Hepatocyte (in vitro differentiated cells): ENCODE measurements around the gene RNF121. TPM values are rescaled to one million over a fixed set of nuclear protein-coding genes. Genes with fewer than 3 reads are reported as not detected.

Source experiments
- DNase-seq: peaks from one replicate; pipeline ENCODE4 v3.0.0-alpha.2; 2016; ENCODE audit warnings: low spot score
- H2AFZ ChIP-seq: fragments of 200-600 bp; sonication (generic); 2 replicates; pipeline ENCODE4 v1.6.0; 2016; ENCODE audit warnings: antibody characterized with exemption, mild to moderate bottlenecking
- H3K27ac ChIP-seq: fragments of 200-600 bp; sonication (generic); 2 replicates; pipeline ENCODE4 v1.5.1; 2016; ENCODE audit warnings: mild to moderate bottlenecking
- H3K27me3 ChIP-seq: fragments of 200-600 bp; sonication (generic); 2 replicates; pipeline ENCODE4 v1.6.1; 2016
- H3K36me3 ChIP-seq: fragments of 200-600 bp; sonication (generic); replicated peaks from 2 replicates; pipeline ENCODE4 v1.5.1; 2016; ENCODE audit warnings: low read depth; ENCODE audit not compliant: insufficient read depth
- H3K4me1 ChIP-seq: fragments of 200-600 bp; sonication (generic); 2 replicates; pipeline ENCODE4 v1.5.1; 2016; ENCODE audit warnings: mild to moderate bottlenecking, moderate library complexity; ENCODE audit not compliant: insufficient read depth
- H3K4me2 ChIP-seq: fragments of 200-600 bp; sonication (generic); 2 replicates; pipeline ENCODE4 v1.6.0; 2016
- H3K4me3 ChIP-seq: fragments of 200-600 bp; sonication (generic); 2 replicates; pipeline ENCODE4 v1.5.1; 2016; ENCODE audit warnings: mild to moderate bottlenecking
- H3K79me2 ChIP-seq: fragments of 200-600 bp; sonication (generic); 2 replicates; pipeline ENCODE4 v1.6.0; 2017; ENCODE audit warnings: mild to moderate bottlenecking
- H3K9me2 ChIP-seq: fragments of 200-600 bp; sonication (generic); replicated peaks from 2 replicates; pipeline ENCODE4 v1.6.0; 2017; ENCODE audit warnings: mild to moderate bottlenecking; ENCODE audit not compliant: insufficient read depth
- H3K9me3 ChIP-seq: fragments of 200-600 bp; sonication (generic); 2 replicates; pipeline ENCODE4 v1.5.1; 2016; ENCODE audit warnings: low read depth, mild to moderate bottlenecking
- H4K20me1 ChIP-seq: fragments of 200-600 bp; sonication (generic); 2 replicates; pipeline ENCODE4 v1.6.0; 2016; ENCODE audit warnings: mild to moderate bottlenecking; ENCODE audit not compliant: insufficient read depth, poor library complexity, severe bottlenecking
- CTCF ChIP-seq: fragments of 200-600 bp; sonication (generic); IDR thresholded peaks from 2 replicates; pipeline ENCODE4 v1.5.1; 2016; ENCODE audit warnings: antibody characterized with exemption, mild to moderate bottlenecking; ENCODE audit not compliant: poor library complexity
- EZH2 ChIP-seq: fragments of 200-600 bp; sonication (generic); IDR thresholded peaks from 2 replicates; pipeline ENCODE4 v1.6.1; 2016; ENCODE audit warnings: antibody characterized with exemption, mild to moderate bottlenecking, borderline replicate concordance
- EZH2phosphoT487 ChIP-seq: fragments of 200-600 bp; sonication (generic); IDR thresholded peaks from one replicate; pipeline ENCODE4 v1.6.1; 2018; ENCODE audit warnings: antibody characterized with exemption, mild to moderate bottlenecking, low read depth, moderate library complexity; ENCODE audit not compliant: unreplicated experiment, severe bottlenecking
- WGBS: methylation state at CpG from one replicate; pipeline ENCODE4 v1.1.6; 2016; ENCODE audit warnings: low lambda C conversion rate; ENCODE audit errors: missing lambda C conversion rate; 5-methylcytosine and 5-hydroxymethylcytosine counted together
- polyA plus RNA-seq: library from polyadenylated mRNA; unstranded; fragments of >200 nt; fragmentation: Nextera tagmentation; extraction: Ambion mirVana; gene quantifications from 2 replicates; pipeline ENCODE4 v1.2.1, GENCODE V29; 2016
- total RNA-seq: library from RNA; depleted of rRNA; stranded (reverse); fragments of >200 nt; gene quantifications from 2 replicates; pipeline ENCODE4 v1.2.3, GENCODE V29; 2014

Gene RNF121
- total and polyA plus RNA-seq, 2 experiments from 2014 or later: 26.5 to 29.4 TPM

- TF ChIP-seq CTCF (no peak), EZH2phosphoT487 (no peak), EZH2 (no peak)
- 92% methylated on average over 20 of the region's 20 CpGs for WGBS
- Histone ChIP-seq H2AFZ (no peak overlapping the region), H3K4me3 (no peak overlapping the region), H3K79me2 (no peaks in the 10 kb centered on the region), H3K27ac (no peak overlapping the region), H3K9me3 (no peaks in the 10 kb centered on the region), H3K4me2 (no peak overlapping the region), H3K4me1 (no peaks in the 10 kb centered on the region), H3K36me3 (peaks cover 4% of the 10 kb centered on the region), H4K20me1 (peaks cover 20% of the 10 kb centered on the region), H3K9me2 (no peaks in the 10 kb centered on the region), H3K27me3 (no peaks in the 10 kb centered on the region)
- DNase-seq: no peak
These were observed 76.8 kb downstream of the RNF121 start for GRCh38 chr11:72005347-72006260.

GRCh38 chr11:72006309-72007088 is 77.7 kb downstream of the RNF121 start:
- Histone ChIP-seq H3K4me1 (no peaks in the 10 kb centered on the region), H3K79me2 (no peaks in the 10 kb centered on the region), H3K9me3 (no peaks in the 10 kb centered on the region), H3K27me3 (no peaks in the 10 kb centered on the region), H4K20me1 (peaks cover 29% of the 10 kb centered on the region), H2AFZ (no peak overlapping the region), H3K27ac (no peak overlapping the region), H3K4me2 (no peak overlapping the region), H3K9me2 (no peaks in the 10 kb centered on the region), H3K4me3 (no peak overlapping the region), H3K36me3 (peaks cover 4% of the 10 kb centered on the region)
- no peak for DNase-seq
- WGBS: 84% methylated on average over 8 of the region's 8 CpGs
- TF ChIP-seq EZH2phosphoT487 (no peak), CTCF (no peak), EZH2 (no peak)

GRCh38 chr11:72007089-72007476 is 78.2 kb downstream of the RNF121 start:
- H4K20me1 ChIP-seq: peaks cover 35% of the 10 kb centered on the region
- no peak overlapping the region for H3K27ac ChIP-seq
- no peak overlapping the region for H3K4me2 ChIP-seq
- H2AFZ ChIP-seq: no peak overlapping the region
- H3K79me2 ChIP-seq: no peaks in the 10 kb centered on the region
- 93% methylated on average over 15 of the region's 15 CpGs for WGBS
- peaks cover 4% of the 10 kb centered on the region for H3K36me3 ChIP-seq
- no peaks in the 10 kb centered on the region for H3K27me3 ChIP-seq
- no peaks in the 10 kb centered on the region for H3K9me3 ChIP-seq
- DNase-seq: no peak
- no peaks in the 10 kb centered on the region for H3K9me2 ChIP-seq
- H3K4me1 ChIP-seq: no peaks in the 10 kb centered on the region
- H3K4me3 ChIP-seq: no peak overlapping the region
- TF ChIP-seq EZH2phosphoT487 (no peak), EZH2 (no peak), CTCF (no peak)
